SIG-M5 treated with dmso at 0.1 percent for 504 hours (cell line): Measurements from ENCODE around the gene LRCH3.
A peak's percentile ranks its signal among the peaks of the same experiment; 100 is the strongest.

ENCODE experiments used
- DNase-seq: peaks from one replicate; lab custom pipeline; 2025; ENCODE audit not compliant: unreplicated experiment; lab: John Stamatoyannopoulos, UW

Gene LRCH3

GRCh38 chr3:197791892-197792647, 1.0 kb downstream of the LRCH3 start:
- DNase-seq: no peak

DNA sequence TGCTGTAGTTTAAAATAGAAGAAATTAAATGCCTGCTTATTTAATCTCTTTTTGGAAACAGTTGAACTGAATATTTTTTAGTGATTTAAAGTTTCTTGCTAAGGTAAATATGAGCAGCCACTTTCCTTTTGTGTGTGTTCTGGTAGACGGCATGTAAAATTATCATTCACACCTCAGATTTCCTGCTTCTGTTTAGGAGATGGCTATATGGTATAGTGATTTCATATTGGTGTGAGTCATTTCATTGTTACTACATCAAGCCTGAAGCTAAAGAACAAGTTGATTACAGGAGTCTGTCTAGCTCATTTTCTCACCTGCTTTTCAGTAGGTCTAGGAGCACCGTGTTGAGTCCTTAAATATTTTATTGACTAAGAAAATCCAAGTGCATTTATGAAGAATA, 2.2 kb downstream of the LRCH3 start:
- DNase-seq: peak; percentile 52

- no peak for DNase-seq
Measured at GRCh38 chr3:197794115-197794514, 3.1 kb downstream of the LRCH3 start.

- no peak for DNase-seq
Measured at GRCh38 chr3:197795200-197795599, 4.1 kb downstream of the LRCH3 start.

DNA sequence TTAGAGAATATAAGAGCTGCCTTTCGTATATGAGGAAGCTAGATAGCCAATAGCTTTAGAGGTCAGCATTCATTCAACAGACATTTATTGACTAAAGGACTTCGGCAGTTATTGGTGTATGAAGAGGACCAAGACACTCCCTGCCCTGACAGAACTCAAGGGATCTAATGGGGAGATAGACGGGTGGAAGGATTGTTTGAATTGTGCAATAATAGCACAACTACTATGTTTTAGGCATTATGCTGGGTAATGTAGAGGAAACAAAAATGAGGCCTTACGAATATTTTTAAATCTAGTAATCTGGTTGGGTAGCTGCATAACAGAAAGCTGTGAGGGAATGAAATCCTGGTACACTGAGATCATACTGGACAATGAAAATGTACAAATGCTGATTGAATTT, 5.0 kb downstream of the LRCH3 start:
- DNase-seq: no peak

DNA sequence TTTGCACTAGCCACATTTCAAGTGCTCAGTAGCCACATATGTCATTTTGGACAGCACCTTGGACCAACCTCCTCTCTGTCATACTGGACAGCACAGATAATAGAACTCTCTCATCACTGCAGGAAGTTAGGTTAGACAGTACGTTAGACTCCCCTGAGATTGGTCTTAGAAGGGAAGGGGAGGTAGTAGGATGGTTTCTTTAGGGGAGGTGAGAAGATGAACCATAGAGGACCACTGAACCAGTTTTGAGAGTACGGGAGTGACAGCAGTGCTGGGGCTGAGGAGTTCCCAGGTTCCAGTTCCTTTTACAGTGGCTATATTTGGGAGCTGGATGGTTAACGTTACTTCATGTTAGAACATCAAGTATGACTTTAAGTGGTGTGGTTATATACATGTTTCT, 7.8 kb downstream of the LRCH3 start:
- DNase-seq: peak; percentile 27

DNA sequence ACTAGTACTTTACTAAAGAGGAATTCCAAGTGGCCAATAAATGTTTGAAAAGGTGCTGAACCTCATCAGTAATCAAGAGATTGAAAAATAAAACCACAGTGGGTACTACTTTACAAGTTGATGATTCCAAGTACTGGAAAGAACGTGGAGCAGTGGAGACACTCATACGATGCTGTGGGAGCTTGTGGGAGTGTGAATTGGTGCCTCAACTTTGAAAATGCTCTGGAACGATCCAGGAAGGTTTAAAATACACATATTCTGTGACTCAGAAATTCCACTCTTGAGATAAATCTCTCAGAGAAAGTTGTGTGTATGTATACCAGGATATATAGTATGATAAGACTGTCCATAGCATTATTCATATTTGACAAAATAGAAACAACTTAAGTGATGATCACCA, 9.3 kb downstream of the LRCH3 start:
- DNase-seq: no peak

DNA sequence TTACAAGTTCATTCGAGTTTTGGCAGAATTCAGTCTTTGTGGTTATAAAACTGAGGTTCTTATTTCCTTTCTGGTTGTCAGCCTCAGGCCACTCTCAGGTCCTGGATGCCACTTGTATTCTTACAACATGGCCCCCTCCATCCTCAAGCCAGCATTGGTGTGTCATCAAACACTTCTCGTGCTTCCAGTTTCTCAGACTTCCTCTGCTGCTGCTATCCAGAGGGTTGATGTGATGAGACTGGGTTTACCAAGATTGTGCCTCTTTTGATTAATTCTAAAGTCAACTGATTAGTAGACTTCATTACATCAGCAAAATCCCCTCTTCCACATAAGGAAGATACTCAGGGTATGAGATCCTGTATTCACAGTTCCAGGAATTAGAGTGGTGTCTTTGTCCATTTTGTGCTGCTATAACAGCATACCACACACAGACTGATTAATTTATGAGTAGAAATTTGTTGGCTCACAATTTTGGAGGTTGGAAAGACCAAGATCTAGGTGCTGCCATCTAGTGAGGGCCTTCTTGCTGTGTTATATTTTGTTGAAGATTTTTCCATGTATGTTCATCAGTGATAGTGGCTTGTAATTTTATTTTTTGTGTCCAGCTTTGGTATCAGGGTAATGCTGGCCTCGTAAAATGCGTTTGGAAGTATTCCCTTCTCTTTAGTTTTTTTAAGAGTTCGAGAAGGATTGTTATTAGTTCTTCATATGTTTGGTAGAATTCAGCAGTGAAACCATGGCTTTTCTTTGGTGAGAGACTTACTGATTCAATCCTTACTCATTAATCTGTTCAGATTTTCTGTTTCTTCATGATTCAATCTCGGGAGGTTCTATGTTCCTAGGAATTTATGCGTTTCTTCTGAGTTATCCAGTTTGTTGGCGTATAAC, 11.1 kb downstream of the LRCH3 start:
- peak; percentile 34 for DNase-seq

- no peak for DNase-seq
Measured at GRCh38 chr3:197802779-197803459, 11.9 kb downstream of the LRCH3 start.

DNA sequence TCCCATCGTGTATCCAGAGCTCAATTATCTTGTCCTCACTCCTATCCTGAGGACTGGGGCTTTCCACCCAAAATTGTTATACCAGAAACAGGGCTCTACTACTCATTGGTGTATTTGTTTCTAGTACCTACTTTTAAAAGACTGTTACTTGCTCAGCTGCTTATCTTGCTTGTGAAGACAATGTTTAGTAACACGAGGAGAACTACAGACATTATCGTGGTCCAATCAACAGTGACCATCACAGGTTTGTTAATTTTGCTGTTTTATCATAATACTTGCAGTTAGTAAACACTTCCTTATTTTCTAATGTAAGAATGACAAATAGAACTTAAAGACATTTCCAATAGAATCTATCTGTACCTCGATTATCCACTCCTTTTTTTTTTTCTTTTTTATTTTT, 13.5 kb downstream of the LRCH3 start:
- DNase-seq: no peak

GRCh38 chr3:197807969-197808587, 17.0 kb downstream of the LRCH3 start:
- DNase-seq: no peak

DNA sequence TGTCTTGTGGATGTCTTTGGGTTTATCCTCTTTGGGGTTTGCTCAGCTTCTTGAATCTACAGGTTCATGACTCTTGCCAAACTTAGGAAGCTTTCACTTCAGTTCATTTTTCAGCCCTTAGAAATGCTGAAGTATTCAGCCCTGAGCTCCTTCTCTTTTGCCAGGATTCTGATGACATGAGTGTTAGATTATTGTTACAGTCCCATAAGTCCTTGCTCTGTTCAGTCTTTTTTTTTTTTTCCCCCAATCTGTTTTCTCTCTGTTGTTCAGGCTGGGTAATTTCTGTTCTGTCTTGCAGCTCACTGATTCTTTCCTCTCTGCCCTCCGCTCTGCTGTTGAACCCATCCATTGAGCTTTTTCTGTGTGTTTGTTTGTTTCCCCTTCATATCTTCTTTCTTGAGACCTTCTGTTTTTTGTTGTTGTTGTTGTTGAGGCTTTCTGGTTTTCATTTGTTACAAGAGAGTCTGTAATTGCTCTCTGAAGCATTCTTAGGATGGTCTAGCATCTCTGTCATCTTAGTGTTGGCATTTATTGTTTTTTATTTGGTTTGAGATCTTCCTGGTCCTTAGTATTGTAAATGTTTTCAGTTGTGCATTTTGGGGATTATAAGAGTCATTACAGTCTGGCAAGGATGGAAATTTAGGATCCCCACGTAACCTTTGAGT, 18.4 kb downstream of the LRCH3 start:
- DNase-seq: no peak

- DNase-seq: no peak
Measured at GRCh38 chr3:197810901-197811300, 19.8 kb downstream of the LRCH3 start.

DNA sequence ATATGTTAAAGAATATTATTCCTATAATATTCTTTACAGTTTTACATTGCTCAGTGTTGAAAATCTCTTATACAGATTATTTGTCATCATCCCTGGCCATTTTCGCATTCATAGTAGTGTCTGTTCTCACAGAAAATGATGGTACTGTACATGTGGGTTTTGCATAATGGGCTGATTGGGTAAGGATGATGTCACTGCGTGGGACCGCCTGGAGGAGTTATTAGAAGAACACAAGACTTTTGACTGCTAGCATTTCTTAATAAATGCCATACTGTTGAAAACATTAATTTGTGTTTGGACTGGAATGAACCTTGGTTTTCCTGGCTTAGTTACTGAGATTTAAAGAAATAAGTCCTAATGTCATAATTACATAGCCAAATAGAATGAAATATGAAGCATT, 20.3 kb downstream of the LRCH3 start:
- no peak for DNase-seq

- no peak for DNase-seq
Measured at GRCh38 chr3:197814372-197814771, 23.3 kb downstream of the LRCH3 start.

GRCh38 chr3:197820550-197821335, 29.7 kb downstream of the LRCH3 start:
- DNase-seq: no peak

GRCh38 chr3:197829397-197830045, 38.5 kb downstream of the LRCH3 start:
- no peak for DNase-seq

- DNase-seq: no peak
Measured at GRCh38 chr3:197830308-197830966, 39.4 kb downstream of the LRCH3 start.

GRCh38 chr3:197830967-197831313, 39.9 kb downstream of the LRCH3 start:
- no peak for DNase-seq
